Ishikawa (cell line): Measurements from ENCODE around the gene ZFAND3.

ENCODE experiments used
- CREB1 ChIP-seq: IDR thresholded peaks from 2 replicates; pipeline ENCODE4 v1.6.1; 2012; ENCODE audit warnings: low read depth
- EP300 ChIP-seq: IDR thresholded peaks from 2 replicates; pipeline ENCODE4 v1.6.1; 2012; ENCODE audit warnings: borderline replicate concordance
- NFIC ChIP-seq: IDR thresholded peaks from 2 replicates; pipeline ENCODE4 v1.6.1; 2012
- RAD21 ChIP-seq: IDR thresholded peaks from 2 replicates; pipeline ENCODE4 v1.6.1; 2012; ENCODE audit warnings: low read depth
- TAF1 ChIP-seq: IDR thresholded peaks from 2 replicates; pipeline ENCODE4 v1.6.1; 2012; ENCODE audit warnings: low read depth, mild to moderate bottlenecking
- YY1 ChIP-seq: IDR thresholded peaks from 2 replicates; pipeline ENCODE4 v1.6.1; 2012; ENCODE audit warnings: low read depth
- TF ChIP-seq, protein P1 (sequence below): IDR thresholded peaks from 2 replicates; pipeline ENCODE4 v1.6.1; 2012; ENCODE audit warnings: low read depth, mild to moderate bottlenecking
- TF ChIP-seq, protein P2 (sequence below): IDR thresholded peaks from 2 replicates; pipeline ENCODE4 v1.6.1; 2012

DNA sequence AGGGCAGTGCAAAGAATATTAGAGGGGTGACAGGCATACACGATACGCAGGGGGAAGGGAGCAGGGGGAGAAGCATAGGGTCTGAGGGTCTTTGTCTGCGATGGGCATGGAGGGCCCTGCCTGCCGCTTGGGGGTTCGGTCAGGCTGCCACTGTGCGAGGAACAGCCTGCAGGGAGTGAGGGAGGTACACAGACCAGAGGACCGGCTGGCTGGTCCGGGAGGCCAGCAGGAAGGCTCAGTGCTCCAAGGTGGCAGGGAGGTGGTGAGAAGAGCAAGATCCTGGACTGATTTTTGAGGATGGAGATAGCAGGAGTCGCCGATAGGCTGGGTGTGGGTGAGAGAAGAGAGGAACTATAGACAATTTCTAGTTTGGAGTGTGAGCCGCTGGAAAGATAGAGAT is 338.4 kb downstream of the ZFAND3 start:
- TF ChIP-seq EP300 (no peak), NFIC (no peak), RAD21 (no peak), YY1 (no peak), TAF1 (no peak), CREB1 (no peak)
- TF ChIP-seq, protein P1, sequence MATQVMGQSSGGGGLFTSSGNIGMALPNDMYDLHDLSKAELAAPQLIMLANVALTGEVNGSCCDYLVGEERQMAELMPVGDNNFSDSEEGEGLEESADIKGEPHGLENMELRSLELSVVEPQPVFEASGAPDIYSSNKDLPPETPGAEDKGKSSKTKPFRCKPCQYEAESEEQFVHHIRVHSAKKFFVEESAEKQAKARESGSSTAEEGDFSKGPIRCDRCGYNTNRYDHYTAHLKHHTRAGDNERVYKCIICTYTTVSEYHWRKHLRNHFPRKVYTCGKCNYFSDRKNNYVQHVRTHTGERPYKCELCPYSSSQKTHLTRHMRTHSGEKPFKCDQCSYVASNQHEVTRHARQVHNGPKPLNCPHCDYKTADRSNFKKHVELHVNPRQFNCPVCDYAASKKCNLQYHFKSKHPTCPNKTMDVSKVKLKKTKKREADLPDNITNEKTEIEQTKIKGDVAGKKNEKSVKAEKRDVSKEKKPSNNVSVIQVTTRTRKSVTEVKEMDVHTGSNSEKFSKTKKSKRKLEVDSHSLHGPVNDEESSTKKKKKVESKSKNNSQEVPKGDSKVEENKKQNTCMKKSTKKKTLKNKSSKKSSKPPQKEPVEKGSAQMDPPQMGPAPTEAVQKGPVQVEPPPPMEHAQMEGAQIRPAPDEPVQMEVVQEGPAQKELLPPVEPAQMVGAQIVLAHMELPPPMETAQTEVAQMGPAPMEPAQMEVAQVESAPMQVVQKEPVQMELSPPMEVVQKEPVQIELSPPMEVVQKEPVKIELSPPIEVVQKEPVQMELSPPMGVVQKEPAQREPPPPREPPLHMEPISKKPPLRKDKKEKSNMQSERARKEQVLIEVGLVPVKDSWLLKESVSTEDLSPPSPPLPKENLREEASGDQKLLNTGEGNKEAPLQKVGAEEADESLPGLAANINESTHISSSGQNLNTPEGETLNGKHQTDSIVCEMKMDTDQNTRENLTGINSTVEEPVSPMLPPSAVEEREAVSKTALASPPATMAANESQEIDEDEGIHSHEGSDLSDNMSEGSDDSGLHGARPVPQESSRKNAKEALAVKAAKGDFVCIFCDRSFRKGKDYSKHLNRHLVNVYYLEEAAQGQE, result no peak
- TF ChIP-seq, protein P2, sequence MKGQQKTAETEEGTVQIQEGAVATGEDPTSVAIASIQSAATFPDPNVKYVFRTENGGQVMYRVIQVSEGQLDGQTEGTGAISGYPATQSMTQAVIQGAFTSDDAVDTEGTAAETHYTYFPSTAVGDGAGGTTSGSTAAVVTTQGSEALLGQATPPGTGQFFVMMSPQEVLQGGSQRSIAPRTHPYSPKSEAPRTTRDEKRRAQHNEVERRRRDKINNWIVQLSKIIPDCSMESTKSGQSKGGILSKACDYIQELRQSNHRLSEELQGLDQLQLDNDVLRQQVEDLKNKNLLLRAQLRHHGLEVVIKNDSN, result no peak
